NCI-H226 (cell line): ENCODE results near the gene ARHGEF26.

Source experiments
- DNase-seq: peaks from one replicate; pipeline ENCODE4 v3.0.0-alpha.2; 2015

Gene ARHGEF26

DNA sequence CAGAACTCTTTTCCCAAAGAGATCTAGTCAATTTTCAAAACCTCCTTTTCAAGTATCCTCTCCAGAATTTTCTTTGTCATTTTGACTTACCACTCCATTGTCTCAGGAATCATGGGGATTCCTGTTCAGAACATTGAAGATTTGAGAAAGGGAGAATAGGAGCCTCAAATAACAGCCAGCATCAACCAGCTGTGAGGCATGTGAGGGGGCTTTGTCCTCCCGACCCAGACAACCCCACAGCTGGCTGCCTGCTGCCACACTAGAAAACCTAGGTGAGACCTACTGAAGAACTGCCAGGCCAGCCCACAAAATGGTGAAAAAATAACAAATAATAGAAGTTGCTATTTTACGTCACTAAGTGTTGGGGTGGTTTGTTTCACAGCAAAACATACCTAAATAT lies 5.9 kb upstream of the ARHGEF26 start:
- no peak for DNase-seq

DNA sequence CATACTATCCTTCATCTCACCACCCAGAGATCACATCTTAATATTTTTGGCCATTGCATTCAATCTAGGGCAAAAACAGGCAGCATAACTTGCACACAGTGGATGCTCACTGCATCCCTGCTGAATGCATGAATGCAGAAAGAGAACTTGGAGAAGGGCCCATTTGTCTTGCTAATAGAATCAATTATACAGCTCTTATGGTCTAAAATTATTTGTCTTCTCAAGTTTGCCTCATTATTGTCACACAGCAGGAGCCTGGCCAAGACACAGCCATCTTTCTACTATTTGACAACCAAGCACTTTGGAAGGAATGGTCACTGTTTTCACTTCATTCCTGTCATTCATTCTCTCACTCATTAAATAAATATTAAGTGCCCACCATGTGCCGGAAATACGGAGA lies 1.2 kb upstream of the ARHGEF26 start:
- no peak for DNase-seq

DNA sequence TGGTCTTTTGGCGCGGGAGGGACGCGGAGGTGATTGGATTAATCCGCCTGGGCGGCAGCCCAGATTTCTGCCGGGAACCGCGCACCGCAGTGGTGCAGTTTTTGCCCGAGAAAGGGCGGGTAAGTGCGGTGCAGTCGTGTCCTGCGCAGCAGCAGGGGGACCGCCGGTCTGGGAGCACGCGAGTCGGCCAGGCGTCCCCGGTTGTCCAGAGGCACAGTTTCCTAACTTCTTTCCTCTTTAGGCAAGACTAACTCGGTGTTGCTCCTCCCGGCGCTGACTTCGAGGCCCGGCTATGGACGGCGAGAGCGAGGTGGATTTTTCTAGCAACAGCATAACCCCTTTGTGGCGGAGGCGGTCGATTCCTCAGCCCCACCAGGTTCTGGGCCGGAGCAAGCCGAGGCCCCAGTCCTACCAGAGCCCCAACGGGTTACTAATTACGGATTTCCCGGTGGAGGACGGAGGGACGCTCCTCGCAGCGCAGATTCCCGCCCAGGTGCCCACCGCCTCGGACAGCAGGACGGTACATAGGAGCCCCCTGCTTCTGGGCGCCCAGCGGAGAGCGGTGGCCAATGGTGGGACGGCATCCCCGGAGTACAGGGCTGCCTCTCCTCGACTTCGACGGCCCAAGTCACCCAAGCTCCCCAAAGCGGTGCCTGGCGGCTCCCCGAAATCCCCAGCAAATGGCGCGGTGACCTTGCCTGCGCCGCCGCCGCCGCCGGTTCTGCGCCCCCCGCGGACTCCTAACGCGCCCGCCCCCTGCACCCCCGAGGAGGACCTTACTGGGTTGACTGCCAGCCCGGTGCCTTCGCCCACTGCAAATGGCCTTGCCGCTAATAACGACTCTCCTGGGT lies 736 bp downstream of the ARHGEF26 start:
- no peak for DNase-seq

DNA sequence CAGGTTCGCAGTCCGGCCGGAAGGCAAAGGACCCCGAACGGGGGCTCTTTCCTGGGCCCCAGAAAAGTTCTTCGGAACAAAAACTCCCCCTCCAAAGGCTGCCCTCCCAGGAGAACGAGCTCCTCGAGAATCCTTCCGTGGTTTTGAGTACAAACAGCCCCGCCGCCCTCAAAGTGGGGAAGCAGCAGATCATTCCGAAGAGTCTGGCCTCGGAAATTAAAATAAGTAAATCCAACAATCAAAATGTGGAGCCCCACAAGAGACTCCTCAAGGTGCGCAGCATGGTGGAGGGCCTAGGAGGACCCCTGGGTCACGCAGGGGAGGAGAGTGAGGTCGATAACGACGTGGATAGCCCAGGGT lies 1.3 kb downstream of the ARHGEF26 start:
- DNase-seq: no peak

DNA sequence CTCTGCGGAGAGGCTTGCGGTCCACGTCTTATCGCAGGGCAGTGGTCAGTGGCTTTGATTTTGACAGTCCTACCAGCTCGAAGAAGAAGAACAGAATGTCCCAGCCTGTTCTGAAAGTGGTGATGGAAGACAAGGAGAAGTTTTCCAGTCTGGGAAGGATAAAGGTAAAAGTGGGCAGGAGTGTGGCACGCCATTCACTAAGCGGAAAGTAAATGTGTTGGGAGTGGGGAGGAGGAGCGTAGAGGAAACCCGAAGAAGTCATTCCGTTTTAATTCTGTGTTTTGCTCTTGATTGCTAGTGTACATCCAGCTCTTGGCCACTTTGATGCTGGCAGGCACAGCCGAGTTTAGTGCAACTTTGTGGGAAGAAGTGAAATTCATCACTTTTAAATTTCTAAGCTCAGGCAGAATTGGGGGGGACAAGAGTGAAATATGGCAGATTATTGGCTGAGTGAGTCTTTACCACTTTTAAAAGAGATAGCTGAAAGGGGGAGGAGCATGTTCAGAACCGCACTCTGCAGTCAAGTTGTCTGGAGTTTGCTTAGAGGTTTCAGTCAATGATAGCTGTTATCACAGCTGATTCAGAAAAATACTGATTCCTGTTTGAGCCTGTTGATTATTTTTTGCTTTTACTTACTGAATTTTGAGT lies 1.8 kb downstream of the ARHGEF26 start:
- peak; percentile 78 for DNase-seq

DNA sequence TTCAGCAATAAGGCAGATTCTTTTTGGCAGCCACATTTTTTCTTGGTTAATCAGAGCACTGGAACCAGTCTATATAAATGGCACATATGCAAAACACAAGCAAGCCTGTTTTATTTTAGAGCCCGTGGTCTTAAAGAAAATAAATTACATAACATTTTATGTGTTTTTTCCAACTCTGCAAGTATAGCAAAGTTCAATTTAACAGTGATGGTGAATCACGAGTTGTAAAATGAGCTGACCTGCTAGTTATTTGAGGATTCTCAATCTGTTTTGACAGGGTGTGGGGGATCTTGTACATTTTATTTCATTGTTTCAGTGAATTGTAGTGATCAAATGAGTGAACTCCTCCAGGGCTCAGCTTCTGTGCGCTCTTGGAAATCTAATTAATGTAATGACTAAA lies 2.7 kb downstream of the ARHGEF26 start:
- DNase-seq: no peak

DNA sequence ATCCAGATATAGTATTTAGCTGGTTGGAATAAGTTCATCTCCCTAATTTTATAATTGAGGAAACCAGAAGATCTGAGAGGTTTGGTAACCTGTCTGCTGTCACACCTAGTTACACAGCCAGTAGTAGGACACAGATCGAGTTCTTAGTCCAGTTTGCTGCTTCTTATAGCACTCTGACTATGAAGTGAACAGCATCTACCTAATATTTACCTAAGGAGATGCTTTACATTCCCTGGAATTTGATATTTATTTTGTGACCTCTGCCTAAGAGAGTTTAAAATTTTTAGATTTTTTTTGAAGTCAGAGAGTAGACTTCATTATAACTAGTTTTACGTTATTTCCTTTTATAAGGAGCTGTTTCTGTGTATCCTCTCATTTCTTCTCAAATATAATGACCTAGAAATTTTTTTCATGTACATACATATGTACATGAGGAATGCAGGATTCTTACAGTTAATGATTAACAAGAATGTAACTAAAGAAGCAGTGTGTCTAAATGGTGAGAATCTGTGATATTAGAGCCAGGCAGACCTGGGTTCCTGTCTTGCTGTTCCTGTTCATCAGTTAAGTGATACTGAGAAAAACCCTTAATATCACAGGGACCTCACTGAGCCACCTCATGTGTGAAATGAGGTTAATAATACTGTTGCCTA lies 4.3 kb downstream of the ARHGEF26 start:
- no peak for DNase-seq

DNA sequence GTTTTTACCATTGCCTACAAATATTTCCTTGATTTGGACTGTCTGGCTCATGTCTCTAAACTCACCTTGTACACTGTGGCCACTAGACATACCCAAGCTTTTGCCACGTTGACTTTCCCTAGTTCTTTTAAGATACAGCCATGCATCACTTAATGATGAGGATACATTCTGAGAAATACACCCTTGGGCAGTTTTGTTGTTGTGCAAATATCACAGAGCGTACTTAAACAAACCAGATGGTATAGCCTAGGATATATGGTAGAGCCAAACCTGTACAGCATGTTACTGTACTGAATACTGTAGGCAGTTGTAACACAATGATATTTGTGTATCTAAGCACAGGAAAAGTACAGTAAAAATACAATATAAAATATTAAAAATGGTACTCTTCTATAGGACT lies 5.5 kb downstream of the ARHGEF26 start:
- no peak for DNase-seq

DNA sequence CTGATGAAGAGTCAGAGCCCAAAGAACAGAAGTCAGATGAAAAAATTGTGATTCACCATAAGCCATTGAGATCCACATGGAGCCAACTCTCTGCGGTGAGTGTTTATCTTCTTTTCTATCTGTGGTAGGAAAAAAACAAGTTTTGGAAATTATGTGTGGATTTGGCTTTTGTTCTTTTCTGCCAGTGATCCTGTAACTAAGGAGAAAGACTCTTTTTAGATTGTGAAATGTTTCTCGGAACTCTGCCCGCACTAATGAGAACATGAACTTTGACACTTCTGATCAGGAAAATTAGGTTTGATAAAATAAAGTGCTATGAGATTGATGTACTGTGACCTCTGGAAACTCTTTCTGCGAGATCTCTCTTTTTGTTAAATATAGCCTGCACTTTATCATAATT lies 8.4 kb downstream of the ARHGEF26 start:
- DNase-seq: no peak

DNA sequence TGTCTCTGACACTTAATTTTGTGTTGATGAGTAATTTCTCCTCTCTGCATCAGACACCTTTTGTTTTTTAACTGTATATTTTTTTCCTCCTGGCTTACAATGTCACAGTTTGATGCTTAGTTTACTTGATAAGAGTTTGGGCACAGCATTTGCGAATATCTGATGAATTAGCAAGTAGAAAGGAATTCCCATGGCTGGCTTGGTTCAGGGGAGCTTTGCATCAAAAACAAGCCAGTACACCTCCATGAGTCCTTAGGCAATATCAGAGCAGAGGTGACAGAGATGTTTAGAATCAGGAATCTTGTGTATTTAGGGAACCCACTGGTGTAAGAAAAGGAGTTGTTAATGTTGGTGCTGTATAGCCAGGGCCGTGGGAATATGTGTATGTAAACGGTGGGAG lies 9.3 kb downstream of the ARHGEF26 start:
- peak; percentile 22 for DNase-seq

DNA sequence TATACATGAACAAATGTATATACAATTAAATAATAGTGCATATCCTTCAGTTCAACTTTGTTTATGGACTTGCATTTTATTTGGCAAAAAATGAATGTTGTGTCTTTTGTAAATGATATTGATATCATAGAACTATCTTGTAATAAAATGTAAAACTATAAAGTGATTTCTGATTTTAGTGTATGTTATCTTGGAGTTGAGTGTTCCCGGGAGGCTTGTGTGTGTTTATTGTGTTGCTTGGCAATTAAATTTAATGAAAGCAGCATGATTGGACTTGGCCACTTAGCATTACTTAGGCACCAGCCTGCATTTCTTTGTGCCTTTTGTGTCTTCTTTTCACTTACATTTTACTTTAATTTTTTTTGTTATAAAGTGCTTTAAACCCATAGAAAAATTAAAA lies 10.6 kb downstream of the ARHGEF26 start:
- no peak for DNase-seq

DNA sequence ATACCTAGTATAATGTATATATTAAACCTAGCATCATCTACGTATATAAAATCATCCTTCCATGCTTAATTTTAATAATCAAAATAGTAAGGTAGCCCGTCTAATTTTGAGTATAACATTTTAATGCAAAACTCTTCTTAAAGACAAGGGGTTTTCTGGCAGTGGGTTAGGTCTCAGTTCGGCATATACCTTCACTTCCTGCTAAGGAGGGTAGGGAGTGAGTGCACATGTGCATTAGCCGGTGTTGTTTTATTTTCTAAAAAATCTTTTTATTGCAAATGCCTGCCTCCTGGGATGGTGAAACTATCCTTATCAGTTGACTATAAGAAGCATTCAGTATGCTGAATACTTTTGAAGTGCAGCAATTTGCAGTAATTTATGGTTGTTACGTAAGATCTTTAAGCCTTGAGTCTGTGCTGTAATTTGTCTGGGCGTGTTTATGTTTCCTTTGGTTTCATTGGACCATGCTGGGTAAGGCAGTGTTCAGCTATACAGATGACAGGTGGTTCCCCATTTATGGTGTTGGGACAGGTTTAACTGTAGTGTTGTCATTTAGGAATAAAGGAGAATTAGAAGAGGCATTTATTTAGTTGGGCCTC lies 11.7 kb downstream of the ARHGEF26 start:
- DNase-seq: peak; percentile 86

DNA sequence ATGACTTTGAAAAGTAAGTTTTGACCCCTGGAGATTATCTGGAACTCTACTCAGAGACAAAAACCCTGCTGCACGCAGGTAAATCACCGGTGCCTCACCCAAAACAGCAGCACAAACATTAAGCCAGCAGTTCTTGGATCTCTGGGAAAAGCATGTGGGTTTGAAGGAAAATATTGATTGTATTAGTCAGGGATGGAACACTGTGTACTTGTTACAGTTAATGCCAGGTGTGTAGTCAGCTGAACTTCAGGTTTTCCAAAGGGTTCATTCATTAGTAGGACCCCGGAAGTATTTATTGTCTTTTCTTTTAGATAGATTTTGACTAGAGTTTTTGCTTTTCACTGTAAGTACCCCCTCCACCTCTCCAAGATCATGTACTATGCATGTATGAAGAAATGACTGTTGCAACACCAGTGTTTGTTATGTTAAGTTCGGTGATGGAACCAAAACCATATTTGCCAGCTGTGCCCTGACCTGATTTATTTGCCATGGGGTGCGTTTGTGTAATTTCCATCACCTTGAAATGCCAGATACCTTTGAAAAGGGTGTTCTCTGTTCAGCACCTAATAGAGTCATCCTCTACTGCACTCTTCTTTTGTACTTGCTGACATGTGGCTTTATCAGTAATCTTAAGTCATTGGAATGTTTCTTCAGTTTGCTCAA lies 14.5 kb downstream of the ARHGEF26 start:
- peak; percentile 27 for DNase-seq

DNA sequence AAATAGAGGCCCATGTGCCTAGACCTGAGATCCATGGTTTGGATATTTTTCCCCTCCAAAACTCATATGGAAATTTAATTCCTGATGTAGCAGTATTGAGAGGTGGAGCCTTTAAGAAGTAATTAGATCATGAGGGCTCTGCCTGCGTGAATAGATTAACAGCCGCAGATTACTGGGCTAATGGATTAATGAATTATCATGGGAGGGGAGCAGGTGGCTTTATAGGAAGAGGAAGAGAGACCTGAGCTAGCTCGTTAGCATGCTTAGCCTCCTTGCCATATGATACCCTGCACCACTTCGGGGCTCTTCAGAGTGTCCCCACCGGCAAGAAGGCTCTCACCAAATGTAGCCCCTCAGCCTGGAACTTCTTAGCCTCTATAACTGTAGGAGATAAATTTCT lies 15.8 kb downstream of the ARHGEF26 start:
- DNase-seq: no peak

DNA sequence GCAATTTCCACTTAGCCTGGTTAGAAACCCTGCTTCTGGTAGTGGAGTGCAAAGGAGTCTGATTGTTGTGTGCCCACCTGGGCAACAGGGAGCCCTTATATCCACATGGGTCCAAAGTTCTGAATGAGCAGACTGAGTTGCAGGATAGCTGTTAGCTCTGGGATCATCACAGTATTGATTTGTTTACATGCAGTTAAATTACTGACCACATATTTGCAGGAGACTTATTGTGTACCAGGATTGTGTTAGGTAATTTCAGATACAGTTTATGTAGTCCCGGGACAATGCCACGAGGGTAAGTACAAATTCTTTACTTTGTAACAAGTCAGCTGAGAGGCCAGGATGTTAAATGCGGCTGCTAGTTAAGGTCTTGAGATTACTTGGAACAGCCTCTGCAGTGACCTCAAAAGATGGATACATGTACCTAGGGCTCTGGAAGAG lies 18.8 kb downstream of the ARHGEF26 start:
- DNase-seq: no peak

DNA sequence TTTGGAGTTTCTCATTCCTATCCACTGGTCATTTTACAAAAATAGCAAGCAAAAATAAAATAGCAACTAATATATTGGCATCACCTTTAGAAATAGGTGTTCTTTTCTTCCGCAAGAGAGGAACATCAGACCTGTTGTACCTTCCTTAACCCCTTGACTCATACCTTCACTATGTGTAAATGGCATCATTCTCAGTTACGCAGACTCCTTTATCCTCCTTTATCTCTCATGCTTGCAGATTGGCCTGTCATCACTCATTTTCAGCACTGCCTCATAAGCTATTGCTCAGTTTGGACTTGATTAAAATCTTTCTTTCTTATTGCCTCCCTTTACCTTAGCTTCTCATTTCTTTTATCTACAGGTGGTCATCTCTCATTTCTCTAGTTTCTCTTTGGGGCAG lies 21.4 kb downstream of the ARHGEF26 start:
- peak; percentile 92 for DNase-seq

DNA sequence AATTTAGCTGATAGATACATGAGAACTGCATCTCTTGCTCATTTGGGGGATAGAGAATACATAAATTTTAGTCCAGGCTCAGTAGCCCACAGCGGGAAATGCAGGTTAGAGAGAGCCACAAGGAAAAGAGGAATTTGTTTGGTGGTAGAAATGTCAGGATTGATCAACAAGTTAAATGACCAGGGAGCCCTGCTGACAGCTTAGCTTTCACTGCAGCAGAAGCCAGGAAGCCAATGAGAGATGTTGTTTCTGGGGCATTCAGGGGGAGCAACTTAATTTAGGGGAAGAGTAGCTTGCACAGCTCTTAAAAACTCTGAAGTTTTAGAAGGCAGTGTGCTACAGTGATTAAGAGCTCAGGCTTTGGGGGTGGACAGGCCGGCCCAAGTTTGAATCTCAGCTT lies 22.7 kb downstream of the ARHGEF26 start:
- DNase-seq: no peak

DNA sequence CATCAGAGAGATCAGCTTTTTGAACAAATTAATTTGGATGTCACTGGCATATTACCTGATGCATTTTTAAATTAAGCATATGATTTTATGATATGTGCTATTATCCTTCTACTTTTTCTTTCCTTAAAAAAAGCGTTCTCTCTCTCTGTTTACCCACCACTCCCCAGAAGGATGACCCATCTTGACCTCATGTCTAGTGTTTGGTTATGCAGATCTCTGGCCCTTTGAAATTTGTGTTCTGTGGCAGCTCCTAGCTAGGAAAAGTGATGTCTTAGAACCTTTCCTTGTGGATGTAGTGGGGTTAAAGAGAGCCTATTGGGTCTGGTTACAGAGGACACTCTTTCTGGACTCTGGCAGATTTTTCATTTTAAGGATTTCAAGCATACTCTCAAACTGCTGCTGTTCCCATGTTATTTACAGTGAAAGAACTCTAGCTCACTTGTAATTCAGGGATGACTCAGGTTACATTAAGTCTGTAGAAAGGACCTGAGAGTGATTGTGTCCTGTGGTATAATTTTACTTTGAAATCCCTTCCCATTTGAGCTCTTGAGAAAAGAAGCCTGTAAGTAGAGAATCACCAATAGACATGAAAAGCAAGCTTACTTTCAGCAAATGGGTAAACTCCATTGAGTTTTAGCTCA lies 23.8 kb downstream of the ARHGEF26 start:
- DNase-seq: no peak

DNA sequence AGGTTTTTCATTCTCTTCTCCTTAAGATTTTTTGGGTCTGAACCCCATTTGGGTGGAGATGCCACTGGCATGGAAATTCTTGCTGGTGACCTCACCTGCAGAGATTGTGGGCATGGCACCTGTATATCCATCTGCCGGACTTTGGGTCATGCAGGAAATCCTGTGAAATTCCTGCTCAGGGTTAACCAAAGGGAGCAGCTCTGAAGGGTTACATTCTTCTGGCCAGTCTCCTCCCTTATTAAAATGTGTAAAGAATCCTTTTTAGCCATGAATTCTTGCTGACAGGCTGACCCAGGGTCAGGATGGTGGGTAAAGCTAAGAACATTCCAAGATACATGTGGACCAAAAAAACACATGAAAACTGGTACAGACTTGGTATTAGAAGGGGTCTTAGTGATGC lies 27.4 kb downstream of the ARHGEF26 start:
- peak; percentile 92 for DNase-seq

DNA sequence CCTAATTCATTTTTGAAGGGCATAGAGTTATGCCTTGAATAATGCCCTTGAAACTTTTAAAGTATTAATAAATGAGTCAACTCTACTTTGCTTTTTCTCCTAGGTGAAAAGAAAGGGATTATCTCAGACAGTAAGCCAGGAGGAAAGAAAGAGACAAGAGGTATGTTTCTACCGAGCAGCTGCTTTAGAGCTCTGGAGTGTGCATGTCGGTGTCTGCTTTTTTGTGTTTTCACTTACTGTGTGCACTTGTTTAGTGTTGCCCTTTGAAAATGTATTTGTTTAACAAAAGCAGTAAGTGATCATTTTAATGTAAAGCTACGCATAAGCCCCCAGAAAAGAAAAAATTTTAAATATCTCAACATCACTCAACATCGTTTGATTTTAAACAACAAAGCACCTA lies 28.1 kb downstream of the ARHGEF26 start:
- DNase-seq: no peak

DNA sequence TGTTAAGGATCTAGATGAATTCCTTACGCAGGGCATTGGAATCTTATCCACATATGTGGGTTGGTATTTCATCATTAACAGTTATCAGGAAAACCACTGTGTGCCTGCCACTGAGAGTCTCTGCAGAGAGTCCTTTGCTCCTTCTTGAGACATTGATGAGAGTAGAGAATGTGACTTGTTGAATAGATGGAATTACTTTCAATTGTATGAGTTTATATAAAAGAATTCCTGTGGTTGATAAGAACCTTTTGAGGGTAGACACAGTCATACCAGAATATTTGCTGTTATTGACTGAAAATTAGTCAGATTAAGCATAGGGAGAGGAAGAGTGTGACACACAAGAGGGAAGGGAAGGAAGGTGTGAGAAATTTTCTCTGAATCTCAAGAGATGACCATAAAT lies 30.8 kb downstream of the ARHGEF26 start:
- peak; percentile 96 for DNase-seq

DNA sequence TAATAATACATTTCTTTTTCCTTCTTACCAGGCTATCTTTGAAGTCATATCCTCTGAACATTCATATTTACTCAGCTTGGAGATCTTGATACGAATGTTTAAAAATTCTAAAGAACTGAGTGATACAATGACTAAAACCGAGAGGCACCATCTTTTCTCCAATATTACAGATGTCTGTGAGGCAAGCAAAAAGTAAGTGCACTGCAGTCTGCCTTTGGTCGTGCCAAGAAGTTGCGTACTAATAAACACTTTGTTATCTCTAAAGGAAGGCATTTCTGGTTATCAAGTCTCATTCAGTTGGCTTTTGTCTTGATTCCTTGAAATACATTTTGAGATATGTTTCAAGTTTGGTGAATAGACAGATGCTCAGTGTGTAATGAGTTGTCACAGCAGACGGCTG lies 31.6 kb downstream of the ARHGEF26 start:
- DNase-seq: peak; percentile 73

DNA sequence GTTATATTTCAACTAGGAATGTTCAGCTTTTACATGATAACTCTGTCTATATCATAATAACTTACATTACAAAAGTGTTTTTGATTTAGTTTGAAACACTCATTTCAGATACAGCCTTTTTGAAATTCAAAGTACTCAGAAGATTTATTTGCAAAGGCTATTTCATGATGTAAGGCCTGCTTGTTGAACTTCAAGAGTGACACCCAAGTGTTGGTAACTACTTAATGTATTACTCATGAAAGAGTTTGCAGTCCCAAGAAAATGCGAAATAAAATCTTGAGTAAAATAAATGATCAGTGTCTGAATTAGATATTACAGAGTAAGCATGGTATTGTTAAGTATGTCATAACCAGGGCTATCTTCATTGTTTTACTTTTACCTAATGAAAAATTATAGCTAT lies 35.3 kb downstream of the ARHGEF26 start:
- no peak for DNase-seq
